NCI-H1436 (cell line): ENCODE data around the gene KCNH4.
"Not testable (repeated sequence)": the region's sequence is repeated elsewhere in the genome, so short reads cannot be mapped to it uniquely, and the experiment has no call there.

Experiments used
- DNase-seq: peaks from one replicate; lab custom pipeline; 2025; lab: John Stamatoyannopoulos, UW

KCNH4 gene

DNA sequence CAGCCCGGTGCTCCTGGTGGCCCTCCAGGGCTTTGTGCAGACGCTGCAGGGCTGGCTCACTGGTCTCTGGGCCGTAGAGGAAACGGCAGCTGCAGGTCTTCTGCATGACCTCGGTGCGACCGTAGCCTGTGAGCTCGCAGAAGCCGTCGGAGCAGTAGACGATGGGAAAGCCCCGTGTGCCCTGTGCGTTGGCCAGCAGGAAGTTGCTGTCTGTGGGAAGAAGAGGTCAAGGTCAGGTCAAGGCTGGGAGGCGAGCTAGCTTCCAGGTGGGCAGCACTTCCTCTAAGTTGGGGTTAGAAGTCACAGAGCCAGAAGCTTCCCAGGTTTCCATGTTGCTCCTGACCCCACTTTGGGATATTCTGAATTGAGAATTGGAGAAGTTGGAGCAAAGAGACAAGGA is 2.1 kb downstream of the KCNH4 start:
- no peak for DNase-seq

DNA sequence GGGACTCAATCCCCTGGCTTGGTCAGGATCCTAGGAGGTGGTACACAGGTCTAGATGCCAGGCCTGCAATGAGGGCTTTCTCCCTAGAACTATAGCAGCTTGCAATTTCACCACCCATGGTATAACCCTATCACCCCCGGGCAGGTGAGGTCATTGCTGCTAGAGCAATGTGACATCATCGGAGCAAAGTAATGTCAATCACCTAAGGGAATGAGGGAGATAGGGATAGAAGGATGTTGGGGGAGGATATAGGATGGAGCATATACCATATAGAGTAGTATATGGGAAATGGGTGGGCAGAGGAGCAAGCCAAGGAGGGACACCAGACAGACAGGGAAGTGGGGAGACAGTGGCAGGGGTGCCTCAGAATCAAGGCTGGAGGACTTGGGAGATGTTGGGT is 3.3 kb downstream of the KCNH4 start:
- DNase-seq: no peak

GRCh38 chr17:42174126-42174783 is 6.7 kb downstream of the KCNH4 start:
- no peak for DNase-seq

DNA sequence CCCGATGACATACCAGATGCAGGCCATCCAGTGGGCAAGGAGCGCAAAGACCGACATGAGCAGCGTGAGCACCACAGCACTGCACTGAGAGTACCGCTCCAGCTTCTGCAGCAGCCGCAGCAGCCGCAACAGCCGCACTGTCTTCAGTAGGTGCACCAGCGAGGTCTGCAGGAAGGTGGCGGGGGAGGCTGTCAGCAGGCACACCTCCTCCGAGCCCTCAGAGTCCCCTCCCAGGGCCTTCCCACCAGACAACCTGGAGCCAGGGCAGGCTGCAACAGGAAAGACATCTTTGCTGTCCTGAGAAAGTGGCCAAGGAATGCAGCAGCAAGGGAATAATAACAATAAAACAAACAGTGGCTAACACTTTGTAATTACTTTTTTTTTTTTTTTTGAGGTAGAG is 9.1 kb downstream of the KCNH4 start:
- no peak for DNase-seq

DNA sequence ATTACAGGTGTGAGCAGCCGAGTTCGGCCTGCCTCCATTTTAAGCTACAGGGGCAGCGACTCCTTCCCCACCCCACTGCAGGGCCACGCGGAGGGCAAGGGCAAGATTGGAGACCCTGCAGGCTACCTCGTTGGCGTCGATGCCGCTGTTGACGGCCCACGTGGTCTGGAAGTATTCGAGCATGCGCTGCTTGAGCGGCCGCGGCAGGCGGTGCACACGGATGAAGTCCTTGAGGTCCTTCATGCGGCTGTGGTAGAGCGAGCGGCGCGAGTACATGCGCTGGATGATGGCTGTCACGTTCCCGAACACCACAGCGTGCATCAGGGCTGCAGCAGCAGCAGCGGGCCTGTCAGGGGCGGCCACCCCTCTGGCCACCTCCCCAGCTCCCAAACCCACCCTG is 11.6 kb downstream of the KCNH4 start:
- DNase-seq: no peak

GRCh38 chr17:42167807-42168206 is 13.1 kb downstream of the KCNH4 start:
- DNase-seq: no peak

GRCh38 chr17:42166196-42166763 is 14.7 kb downstream of the KCNH4 start:
- DNase-seq: no peak

DNA sequence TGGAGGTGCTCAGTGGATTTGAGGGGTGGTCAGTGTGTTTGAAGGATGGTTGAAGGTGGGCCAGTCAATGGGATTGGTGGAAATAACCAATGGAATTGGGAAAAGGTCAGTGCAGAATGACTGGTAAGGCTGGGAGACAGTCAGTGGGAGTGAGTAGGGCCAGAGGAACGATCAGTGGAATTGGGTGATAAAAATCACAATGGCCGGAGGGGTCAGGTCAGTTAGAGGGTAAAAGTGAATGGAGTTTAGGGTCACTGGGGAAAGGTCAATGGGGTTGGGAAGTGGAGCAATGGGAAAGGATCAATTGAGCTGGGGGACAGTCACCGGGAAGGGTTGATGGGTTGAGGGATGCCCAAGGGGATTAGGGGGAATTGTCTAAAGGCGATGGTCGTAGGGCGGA is 15.2 kb downstream of the KCNH4 start:
- no peak for DNase-seq

DNA sequence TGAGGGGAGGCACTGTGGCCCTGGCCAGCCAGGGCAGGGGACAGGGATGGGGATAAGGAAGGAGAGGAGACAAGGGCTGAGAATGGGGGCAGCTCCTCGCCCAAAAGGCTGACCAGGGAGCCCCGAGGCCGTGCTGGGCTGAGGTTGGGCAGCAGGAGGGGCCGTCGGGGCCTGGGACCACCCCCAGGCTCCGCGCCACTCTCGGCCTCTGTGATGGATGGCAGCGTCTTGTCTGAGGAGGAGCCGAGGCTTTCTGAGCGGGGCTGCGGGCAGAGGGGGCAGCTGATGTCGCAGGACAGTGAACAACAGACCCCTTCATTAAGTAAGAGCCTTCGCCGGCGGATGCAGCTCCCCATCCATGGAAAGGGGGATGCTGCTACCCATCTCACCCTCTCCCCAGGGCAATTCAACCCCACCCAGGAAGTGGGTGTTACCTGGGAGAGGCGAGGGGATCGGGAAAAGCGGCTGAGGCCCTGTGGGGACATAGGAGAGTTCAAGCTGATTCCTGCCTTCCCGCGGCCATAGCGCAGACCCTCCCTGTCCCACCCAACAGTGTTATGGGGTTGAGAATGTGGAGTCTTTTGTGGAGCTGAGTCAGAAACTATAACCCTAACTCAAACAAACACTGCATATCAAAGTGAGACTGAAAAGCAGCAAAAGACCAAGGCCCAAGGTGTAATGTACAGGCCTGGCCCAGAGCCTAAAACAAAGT is 17.1 kb downstream of the KCNH4 start:
- no peak for DNase-seq

DNA sequence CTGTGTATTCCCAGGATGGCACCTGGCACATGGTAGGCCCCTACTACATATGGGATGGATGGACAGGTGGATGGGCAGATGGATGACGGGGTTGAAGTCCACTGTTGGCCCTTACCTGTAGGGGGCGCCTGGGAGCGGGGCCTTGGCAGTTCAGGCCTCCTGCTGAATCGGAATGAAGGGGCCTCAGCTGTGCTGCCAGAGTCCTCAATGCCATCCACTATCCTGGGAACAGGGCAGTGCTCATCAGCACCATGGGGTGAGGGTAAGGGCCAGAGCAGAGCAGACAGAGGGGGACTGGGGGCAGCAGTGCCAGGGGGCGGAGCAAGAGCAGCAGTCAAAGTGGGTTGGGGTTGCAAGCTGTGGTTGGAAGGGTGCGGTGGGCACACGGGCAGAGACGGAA is 17.8 kb downstream of the KCNH4 start:
- DNase-seq: no peak

GRCh38 chr17:42160531-42160910 is 20.4 kb downstream of the KCNH4 start:
- no peak for DNase-seq

GRCh38 chr17:42159796-42160530 is 21.0 kb downstream of the KCNH4 start:
- no peak for DNase-seq

- no peak for DNase-seq
These were observed 25.3 kb downstream of the KCNH4 start for GRCh38 chr17:42155614-42156045.

DNA sequence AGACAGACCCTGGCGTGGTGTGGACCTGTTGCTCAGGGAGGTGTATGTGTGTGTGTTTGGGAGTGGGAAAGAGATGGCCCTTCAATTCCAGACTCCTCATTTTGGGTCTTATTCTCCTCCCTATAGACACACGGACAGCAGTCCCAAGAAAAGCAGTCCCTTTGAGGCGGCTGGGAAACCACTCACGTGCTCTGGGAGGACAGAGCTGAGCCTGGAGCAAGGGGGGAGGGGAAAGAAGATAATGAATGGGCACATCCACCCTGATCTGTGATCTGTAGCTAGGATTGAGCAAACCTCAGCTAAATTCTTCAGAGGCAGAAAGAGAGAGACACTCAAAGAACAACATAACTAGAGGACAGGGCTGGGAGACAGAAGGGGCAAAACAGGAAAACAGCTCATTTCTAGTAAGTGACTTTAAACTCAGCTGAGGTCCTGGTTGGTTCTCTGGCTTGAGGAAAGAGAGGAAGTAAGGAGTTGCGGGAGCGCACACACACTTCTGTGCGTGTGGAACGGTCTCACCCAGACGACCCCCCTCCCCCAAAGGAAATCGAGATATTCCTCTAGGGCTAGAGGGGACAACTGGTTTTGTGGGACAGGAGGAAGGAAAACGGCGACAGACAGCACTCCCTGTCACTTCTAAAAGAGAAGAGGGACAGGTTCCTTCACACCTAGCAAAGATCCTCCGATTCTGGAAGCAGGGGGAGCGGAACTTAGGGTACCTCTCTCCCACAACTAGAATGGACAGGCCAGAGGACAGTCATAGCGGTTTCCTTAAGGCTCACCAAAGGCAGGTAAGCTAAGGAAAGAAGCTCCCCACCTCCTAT is 26.8 kb downstream of the KCNH4 start:
- no peak for DNase-seq

- DNase-seq: no peak
These were observed 33.9 kb downstream of the KCNH4 start for GRCh38 chr17:42146911-42147607.

GRCh38 chr17:42143138-42143537 is 37.8 kb downstream of the KCNH4 start:
- not testable (repeated sequence) for DNase-seq

DNA sequence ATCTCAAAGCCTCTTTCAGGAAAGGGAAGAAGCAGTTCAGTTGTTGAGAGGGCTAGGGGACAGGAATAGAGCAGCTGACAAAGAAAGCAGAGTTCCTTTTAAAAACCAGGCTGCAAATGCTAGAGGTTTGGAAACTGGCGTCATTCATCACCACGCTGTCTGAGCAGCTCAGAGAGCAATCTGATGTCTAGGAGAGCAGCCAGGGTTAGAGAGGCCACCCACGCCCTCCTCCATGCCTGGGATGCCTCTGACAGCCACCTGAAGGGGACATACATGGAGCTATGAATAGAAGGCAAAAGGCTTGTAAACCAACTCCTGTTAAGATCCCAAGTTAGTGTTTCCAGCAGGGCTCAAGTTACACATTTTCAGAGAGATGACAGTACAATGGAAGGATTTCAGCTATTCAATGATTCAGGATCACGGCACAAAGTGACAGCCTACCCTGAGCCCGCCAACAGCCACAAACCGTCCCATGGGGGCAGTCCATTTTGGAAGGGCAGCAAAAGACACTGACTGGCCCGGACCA is 38.5 kb downstream of the KCNH4 start:
- DNase-seq: no peak

DNA sequence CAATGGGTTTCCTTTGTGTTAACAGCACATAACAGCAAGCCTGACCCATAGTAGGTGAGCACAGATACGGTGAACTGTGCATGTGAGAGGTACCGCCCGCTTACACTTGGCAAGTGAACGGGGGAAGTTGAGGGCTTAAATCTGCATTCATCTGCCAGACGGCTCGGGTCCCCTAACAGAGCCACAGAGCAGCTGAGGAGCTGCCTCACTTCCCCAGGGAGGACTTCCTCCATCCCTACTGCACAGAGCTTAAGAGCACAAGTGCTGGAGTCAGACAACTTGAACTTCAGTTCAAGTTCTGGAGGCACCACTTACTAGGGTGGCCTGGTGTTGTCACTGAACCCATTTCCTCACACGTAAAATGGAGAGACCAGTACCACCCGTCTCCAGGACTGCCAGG is 39.6 kb downstream of the KCNH4 start:
- DNase-seq: no peak

DNA sequence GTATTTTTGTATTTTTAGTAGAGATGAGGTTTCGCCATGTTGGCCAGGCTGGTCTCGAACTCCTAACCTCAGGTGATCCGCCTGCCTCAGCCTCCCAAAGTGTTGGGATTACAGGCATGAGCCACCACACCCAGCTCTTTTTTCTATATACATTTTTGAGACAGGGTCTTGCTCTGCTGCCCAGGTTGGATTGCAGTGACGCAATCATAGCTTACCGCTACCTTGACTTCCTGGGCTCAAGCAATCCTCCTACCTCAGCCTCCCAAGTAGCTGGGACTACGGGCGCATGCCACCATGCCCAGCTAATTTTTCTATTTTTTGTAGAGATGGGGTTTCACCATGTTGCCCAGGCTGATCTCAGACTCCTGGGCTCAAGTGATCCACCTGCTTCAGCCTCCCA is 40.3 kb downstream of the KCNH4 start:
- DNase-seq: not testable (repeated sequence)

- no peak for DNase-seq
These were observed 42.0 kb downstream of the KCNH4 start for GRCh38 chr17:42138749-42139492.
